Dedifferentiated amniotic fluid mesenchymal stem cell (primary cell): Measurements from ENCODE around the gene CXCR5.
"Not testable (repeated sequence)": the region's sequence is repeated elsewhere in the genome, so short reads cannot be mapped to it uniquely, and the experiment has no call there.

Source experiments
- DNase-seq: peaks from one replicate; pipeline ENCODE4 v3.0.0-alpha.2; 2016; ENCODE audit errors: extremely low spot score

CXCR5 gene, protein sequence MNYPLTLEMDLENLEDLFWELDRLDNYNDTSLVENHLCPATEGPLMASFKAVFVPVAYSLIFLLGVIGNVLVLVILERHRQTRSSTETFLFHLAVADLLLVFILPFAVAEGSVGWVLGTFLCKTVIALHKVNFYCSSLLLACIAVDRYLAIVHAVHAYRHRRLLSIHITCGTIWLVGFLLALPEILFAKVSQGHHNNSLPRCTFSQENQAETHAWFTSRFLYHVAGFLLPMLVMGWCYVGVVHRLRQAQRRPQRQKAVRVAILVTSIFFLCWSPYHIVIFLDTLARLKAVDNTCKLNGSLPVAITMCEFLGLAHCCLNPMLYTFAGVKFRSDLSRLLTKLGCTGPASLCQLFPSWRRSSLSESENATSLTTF

DNA sequence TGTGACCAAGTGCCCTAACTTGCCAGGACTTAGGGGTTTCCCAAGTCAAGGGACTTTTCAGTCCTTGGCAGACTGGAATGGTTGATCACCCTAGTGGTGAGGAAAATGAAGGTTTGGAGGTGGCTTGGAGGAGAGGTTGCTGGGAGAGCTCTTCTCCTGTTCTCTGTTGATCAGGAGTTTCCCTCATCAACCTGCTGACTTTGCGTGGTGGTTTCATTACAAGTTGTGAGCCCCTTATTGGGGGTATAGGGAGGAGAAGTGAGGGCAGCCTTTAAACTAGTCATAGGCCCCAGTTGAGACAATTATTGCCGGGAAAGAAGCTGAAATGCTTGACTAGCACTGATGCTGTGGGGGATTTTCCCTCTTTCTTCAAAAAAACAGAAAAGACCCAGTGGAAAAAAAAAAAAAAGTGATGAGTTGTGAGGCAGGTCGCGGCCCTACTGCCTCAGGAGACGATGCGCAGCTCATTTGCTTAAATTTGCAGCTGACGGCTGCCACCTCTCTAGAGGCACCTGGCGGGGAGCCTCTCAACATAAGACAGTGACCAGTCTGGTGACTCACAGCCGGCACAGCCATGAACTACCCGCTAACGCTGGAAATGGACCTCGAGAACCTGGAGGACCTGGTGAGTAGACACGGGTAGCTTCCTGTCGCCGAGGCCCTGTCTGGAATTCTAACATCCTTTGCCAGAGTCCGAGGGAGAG is at the start of gene CXCR5:
CXCR5 (plus strand) TSS at position 525 of the 704 bp plus-strand sequence; CDS start at position 575, 50 bp downstream.
- no peak for DNase-seq

DNA sequence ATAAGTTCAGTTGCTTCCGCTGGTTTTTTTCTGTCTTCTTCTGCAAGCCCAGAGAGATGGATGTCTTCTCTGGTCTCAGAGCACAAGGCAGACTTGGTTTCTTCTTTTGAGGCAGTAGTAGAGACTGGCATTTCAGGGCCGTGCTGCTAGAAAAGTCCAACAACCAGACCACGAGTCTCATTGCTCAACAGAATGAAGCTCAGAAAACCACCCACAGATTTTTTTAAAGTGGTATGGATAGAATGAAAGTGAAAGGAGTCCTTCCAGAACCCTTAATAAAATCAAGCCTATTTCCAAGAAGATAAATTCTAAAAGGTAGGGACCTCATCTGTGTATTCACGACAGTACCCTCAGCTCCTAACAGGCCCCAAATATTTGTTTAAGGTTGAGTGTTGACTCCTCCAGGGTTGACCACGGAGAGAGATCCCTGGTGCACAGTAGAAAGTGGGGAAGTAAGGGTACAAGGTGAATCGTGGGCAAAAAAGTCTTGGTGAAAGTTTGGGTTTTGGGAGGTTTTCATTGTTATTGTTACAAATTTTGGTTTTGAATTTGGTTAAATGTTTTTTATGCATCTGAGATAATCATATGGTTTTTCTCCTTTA is 49.2 kb upstream of the CXCR5 start:
- DNase-seq, result no peak

DNA sequence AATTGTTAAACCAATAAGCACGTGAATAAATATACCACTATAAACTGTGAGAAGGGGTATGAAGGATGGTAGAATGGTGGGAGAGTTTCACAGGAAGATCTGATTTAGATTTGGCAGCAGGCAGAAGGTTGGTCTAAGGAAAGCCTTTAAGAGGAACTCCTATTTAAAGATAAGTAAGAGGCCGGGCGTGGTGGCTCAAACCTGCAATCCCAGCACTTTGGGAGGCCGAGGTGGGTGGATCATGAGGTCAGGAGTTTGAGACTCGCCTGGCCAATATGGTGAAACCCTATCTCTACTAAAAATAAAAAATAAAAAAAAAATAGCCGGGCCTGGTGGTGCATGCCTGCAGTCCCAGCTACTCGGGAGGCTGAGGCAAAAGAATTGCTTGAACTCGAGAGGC is 45.8 kb upstream of the CXCR5 start:
- no peak for DNase-seq

DNA sequence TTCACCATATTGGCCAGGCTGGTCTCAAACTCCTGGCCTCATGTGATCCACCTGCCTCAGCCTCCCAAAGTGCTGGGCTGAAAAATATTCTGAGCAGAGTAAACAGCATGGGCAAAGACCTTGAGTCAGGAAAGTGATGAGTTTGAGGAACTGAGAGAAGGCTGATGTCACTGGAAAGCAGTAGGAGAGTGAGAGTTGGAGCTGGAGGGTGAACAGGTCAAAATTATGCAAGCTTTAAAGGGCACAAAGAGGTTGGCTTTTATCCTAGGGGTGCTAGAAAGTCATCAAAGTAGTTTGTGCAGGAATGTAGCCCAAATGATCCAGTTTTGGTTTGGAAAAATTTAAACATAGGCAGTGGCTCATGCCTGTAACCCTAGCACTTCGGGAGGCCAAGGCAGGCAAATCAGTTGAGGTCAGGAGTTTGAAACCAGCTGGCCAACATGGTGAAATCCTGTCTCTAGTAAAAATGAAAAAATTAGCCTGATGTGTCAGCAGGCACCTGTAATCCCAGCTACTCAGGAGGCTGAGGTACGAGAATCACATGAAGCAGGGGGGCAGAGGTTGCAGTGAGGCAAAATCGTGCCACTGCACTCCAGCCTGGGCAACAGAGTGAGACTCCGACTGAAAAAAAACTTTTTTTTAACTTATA is 44.7 kb upstream of the CXCR5 start:
- no peak for DNase-seq

DNA sequence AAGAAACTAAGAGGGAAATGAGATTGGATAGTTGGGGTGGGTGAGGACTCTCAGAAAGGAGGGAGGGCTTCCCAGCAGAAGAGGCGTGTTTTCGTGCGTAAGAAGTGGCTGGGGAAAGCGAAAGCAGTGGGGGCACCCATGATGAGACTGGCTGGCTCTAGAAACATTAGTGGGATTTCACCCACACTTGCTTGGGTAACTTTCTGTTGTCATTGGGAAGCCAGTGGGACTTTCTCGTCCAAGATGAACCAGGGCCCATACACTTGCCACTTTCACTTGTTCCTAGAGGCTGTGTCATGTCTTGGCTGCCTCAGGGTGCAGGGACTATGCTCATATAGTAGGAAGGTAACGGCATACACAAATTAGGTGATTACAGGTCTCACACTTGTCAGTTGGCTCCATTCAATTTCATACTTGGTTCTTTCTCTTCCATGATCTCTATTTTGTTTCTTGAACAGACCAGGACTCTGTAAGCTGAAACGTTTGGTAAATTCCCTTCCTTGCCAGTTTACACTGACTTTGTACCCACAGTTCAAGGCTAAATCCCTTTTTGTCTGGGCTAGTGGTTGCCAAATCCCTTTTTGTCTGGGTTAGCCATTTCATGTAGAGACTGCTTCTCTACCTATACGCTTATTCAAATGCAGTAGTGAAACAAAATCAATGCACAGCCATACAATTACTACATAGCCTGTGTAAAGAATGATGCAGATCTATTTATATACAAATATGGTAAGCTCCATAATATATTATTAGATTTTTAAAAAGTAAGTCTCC is 42.0 kb upstream of the CXCR5 start:
- no peak for DNase-seq

DNA sequence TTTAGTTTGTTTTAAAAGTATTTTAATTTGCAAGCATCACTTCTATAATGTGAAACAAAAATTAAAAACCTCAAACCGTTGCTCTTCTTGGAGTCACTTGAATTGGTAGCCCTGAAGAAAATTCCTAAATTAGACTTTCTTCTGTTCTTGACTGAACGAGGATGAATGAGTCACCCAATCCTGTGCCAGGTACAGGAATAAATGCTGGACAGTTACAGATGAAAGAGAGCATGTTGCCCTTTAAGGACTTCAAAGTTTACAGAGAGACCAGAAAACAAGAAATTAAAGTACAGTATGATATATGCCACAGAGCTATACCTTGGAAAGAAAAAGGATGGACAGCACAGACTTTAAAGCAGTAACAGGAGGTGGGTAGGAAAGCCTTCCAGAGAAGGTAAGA is 41.3 kb upstream of the CXCR5 start:
- no peak for DNase-seq

DNA sequence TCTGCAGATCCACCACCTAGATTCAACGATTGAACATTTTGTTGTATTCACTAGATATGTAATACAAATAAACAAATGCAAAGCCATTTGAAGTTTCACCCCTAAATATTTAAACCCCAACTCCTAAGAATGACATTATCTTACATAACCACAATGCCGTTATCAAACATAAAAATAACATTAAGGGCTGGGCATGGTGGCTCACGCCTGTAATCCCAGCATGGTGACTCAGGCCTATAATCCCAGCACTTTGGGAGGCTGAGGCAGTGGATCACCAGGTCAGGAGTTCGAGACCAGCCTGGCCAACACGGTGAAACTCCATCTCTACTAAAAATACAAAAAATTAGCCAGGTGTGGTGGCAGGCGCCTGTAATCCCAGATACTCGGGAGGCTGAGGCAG is 40.8 kb upstream of the CXCR5 start:
- DNase-seq, result not testable (repeated sequence)

DNA sequence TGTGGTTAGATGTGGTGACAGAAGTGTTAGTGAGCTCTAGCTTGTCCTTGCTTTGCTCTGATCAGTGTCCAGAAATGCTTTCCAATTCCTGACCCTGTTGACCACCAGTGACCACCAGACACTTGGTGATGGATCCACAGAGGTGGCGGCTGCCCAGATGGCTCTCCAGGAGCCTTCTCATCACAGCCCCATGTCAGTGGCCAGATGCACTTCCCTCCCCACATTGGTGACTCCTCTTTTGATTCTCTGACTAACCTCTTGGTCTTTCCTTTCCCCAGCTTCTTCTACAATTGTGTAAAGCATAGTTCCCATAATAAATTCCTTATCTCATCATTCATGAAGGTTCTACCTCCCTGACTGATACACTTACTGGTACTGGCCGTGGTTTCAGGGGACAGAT is 40.1 kb upstream of the CXCR5 start:
- no peak for DNase-seq

DNA sequence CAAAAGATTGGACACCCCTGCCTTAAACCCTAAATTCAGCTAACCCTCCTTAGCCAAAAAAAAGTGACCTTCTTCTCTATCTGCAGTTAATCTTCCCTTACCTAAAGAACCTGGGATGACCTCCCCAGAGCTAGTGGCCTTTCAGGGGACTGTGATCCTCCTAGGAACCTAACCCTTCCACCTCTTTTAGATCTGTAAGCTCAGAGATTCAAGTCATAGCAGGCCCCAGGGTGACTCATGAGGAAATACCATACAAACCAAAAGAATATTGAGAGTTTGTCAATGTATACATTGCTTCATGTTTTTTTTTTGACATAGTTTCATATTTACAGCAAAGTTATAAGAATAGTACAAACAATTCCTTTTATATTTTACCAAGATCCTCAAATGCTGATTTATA is 38.3 kb upstream of the CXCR5 start:
- DNase-seq, result peak; percentile 38

DNA sequence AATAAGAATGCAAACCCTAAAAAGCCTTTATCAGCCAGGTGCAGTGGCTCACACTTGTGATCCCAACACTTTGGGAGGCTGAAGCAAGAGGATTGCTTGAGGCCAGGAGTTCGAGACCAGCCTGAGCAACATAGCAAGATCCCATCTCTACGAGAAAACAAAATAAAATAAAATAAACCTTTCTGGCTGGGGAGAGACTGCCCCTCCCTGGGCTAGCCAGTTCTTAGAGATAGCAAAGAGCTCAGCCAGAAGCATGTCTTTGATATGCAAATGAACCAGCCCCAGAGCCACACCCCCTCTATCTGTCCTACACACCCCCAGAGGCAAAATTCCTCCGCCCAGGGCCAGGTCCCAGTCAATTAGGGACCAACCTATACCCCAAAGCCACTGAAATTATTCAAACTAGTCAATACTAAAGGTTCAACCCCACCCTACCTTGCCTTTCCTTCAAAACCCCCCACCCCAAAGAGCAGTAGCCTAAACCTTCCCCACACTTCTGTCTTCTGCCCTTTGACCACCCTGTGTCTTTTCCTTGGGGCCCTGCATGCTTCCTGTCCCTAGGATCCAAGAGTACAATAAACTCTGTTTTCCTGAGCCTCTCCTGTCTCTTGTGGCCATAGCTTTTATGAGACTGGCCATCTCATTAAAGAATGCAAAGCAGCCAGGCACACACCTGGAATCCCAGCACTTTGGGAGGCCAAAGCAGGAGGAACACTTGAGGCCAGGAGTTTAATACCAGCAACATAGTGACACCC is 37.3 kb upstream of the CXCR5 start:
- no peak for DNase-seq

DNA sequence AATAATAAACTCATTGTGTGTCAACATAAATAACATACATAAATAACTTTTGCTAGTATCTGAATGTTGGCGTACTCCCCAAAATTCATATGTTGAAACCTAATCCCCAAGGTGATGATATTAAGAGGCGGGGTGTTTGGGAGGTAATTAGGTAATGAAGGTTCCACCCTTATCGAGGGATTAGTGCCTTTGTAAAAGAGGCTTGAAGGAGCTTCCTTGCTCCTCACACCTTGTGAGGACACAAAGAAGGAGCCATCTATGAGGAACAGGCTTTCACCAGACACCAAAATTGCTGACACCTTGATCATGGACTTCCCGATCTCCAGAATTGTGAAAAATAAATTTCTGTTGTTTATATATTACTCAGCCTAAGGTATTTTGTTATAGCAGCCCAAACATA is 33.9 kb upstream of the CXCR5 start:
- no peak for DNase-seq

DNA sequence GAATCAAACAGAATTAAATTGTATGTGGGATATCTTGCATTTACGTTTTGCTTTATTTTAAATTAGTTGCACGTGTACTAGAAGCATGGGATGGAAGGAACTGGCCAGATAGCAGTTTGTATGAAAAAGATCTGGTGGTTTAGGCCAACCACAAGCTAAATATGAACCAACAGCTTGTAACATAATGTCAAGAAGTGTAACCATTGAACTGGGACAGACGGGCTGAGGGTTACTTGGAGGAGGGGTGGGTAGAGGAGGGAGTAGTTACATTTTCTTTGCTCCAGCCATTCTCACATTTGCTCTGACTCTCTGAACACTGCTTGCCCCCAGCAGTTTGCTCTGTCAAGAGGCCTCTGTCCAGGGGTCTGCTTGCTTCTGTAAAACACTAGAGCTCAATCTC is 31.7 kb upstream of the CXCR5 start:
- no peak for DNase-seq

DNA sequence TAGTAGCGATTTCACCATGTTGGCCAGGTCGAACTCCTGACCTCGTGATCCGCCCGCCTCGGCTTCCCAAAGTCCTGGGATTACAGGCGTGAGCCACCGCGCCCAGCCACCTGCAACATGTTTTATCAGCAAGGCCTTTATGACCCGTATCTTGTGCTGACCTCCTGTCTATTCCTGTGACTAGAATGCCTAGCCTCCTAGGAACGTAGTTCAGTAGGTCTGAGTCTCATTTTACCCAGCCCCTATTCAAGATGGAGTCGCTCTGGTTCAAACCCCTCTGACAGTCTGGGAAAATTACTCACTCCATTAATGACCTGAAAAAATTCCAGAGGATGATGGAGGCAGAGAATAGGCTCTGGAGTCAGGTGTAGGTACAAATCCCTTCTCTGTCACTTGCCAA is 30.0 kb upstream of the CXCR5 start:
- no peak for DNase-seq

DNA sequence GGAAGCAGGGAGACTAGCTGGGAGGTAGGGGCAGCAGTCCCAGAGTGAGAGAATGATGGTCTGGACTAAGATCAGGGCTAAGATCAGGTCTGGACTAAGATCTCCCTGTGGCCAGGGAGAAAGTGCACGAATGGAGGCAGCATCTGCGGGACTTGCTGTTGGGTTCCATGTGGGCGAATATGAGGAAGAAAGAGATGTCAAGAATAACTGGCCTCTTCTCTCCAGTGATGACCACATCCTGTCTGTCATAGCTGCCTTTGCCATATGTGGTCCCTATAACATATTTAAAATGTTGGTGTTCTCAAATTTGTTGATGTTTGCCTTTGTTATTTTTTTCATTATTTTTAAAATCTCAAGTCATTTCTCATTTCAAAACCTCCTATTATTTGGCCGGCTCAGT is 27.4 kb upstream of the CXCR5 start:
- no peak for DNase-seq

DNA sequence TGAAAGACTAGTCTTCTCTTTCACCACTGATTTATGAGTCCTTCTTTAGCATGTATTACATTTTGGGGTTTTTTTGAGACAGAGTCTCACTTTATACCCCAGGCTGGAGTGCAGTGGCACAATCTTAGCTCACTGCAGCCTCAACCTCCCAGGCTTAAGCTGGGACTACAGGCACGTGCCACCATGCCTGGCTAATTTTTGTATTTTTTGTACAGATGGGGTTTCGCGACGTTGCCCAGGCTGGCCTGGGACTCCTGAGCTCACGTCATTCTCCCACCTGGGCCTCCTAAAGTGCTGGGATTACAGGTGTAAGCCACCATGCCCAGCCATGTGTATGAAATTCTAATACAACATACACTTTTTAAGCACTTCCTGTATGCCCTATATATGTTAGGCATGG is 26.3 kb upstream of the CXCR5 start:
- DNase-seq, result no peak

DNA sequence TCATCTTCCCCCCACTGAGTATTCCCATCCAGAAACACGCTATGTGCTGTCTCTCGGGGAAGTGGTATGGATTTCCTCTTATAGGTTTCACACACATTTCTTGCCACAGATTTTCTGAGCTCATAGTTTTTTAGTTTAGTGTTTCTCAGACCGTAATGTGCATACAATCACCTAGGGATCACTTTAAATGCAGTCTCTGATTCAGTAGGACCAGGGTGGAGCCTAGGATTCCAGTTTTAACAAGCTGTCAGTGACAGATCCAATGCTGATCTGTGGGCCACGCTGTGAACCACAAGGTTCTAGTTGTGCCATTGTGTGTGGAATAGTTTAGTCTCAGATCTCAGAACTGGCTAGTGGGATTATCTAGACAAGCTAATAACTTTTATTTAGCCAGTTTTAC is 23.7 kb upstream of the CXCR5 start:
- no peak for DNase-seq

DNA sequence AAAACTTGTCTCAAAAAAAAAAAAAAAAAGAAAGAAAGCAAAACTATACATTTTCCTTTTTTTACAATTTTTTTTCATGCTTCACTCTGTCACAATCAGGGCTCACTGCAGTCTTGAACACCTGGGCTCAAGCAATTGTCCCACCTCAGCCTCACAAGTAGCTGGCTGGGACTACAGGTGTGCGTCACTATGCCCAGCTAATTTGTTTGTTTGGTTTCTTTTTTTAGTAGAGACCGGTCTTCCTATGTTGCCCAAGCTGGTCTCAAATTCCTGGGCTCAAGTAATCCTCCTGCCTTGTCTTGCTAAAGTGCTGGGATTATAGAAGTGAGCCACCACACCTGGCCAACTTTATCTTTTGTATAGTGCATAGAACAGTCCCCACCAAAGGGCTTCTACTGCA is 15.0 kb upstream of the CXCR5 start:
- DNase-seq, result no peak

DNA sequence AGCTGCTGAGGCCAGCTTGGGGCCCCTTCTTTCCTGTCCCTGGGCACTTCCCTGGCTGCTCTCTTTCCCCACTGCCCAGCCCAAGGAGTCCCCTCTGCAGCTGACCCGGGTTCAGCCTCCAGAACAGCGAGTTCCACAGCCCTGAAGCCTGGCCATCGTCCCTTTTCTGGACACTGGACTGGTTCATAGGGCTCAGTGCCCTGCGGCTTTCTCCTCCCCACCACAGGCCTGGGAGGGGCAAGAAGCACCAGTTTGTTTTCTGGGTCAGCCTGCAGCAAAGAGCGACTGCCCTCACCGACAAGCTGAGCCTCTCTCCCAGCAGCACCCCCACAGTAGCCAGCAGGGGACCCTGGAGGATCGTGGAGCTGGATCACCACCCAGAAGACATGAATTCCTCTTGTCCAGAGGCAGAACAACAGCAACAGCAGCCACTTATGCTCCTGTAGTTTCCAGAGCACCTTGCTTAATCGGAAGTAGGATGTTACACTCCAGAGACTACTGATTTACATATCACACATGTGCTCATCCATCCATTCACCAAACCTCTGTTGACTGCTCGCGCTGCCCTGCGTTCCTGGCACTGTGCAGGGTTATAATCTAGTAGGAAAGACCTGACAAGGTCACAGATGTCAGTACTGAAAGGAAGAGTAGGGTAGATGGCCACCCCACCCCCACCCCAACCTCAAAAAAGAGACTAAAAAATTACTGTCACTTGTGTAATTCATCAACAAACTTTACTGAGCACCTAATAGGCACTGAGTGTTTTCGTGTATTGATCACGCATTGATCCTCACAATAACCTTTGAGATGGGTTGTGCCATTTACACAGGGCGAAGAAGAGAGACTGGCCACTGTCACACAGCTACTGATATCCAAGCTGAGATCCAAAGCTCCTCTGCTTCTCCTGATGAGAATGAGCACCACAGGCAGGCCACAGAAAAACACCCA is 13.0 kb upstream of the CXCR5 start:
- no peak for DNase-seq

DNA sequence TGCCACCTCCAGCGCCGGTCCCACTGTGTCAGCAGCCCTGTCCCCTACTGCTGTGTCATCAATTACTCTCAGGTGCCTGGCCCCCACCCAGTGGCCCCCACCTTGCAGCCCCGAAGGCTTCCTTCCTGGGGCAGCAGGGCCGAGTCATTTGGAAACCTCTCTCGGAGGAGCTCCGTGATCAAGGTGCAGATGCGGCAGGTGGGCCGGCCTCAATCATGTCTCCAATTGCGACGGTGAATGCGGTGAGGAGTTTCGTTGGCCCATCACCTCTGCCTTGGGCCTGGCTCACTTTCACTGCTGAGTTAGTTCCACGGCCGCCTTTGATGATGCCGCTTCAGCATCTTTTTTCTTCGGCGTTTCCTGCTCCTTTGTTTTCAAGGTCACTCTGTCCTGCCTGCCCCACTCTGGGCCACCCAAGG is 11.3 kb upstream of the CXCR5 start:
- DNase-seq, result no peak

DNA sequence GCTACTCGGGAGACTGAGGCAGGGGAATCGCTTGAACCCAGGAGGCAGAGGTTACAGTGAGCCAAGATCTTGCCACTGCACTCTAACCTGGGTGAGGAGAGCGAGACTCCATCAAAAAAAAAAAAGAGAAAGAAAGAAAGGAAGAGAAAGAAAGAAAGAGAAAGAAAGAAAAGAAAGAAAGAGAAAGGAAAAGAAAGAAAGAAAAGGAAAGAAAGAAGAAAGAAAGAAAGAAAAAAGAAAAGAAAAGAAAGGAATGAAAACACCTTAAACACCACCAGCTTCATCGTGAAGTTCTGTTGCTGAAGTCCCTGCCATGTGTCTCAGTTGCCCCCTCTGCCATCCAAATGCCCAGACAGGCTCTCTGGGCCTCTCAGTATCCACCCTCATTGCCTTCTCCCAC is 9.9 kb upstream of the CXCR5 start:
- DNase-seq, result no peak
